ENCODE results near the gene NDP.

DNA sequence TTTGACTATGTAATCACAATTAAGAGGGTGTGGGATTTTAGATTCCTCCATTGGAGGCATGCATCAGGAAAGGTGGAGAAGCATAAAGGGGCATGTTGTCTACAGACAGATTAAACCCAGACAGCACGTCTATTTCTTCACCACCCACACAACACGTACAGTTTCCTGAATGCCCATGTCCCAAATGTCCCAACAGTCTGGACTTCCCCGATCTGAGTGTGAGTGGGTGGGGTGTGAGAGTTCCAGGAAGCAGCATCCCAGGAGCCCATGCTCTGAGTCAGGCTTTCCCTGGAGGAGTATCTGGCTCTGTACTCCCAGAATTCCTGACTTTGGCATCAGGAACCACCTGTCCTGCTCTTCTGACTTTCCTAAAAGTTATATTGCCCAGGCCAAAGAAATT is 30.8 kb upstream of the NDP start:
- TF ChIP-seq, protein P1, sequence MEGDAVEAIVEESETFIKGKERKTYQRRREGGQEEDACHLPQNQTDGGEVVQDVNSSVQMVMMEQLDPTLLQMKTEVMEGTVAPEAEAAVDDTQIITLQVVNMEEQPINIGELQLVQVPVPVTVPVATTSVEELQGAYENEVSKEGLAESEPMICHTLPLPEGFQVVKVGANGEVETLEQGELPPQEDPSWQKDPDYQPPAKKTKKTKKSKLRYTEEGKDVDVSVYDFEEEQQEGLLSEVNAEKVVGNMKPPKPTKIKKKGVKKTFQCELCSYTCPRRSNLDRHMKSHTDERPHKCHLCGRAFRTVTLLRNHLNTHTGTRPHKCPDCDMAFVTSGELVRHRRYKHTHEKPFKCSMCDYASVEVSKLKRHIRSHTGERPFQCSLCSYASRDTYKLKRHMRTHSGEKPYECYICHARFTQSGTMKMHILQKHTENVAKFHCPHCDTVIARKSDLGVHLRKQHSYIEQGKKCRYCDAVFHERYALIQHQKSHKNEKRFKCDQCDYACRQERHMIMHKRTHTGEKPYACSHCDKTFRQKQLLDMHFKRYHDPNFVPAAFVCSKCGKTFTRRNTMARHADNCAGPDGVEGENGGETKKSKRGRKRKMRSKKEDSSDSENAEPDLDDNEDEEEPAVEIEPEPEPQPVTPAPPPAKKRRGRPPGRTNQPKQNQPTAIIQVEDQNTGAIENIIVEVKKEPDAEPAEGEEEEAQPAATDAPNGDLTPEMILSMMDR (IDR thresholded peaks at IDR 0.05) = no peak
- TF ChIP-seq POLR2A (IDR thresholded peaks at IDR 0.05) = no peak
